Spleen (tissue), 7 donors: ENCODE measurements around the gene KIF16B.

Experiments
- POLR2A ChIP-seq, 3 donors: fragments of 450-650 bp; IDR thresholded peaks; one replicate each; pipeline ENCODE4 v1.5.1; 2017; ENCODE audit warnings: antibody characterized with exemption in 3 of 3, mild to moderate bottlenecking in 1 of 3
- POLR2AphosphoS5 ChIP-seq, 3 donors: sonication (generic); formaldehyde crosslinking; IDR thresholded peaks; one replicate each; pipeline ENCODE4 v1.5.1; 2017; ENCODE audit warnings: antibody characterized with exemption in 3 of 3
- TF ChIP-seq, protein P1 (sequence below), 11 experiments: fragments of 200-600 bp in 7 of 11; fragments of 450-650 bp in 4 of 11; sonication (generic) in 4 of 11; IDR thresholded peaks in 8 of 11; conservative IDR thresholded peaks in 3 of 11; 1 replicate in 7 of 11; 2 replicates in 4 of 11; pipeline versions ENCODE4 v1.4.0 to v1.8.0; 2016 to 2021; ENCODE audit warnings: antibody characterized with exemption in 11 of 11, inconsistent platforms in 4 of 11, mild to moderate bottlenecking in 1 of 11
- donor health status: DM: no; HTN: no; CAD: no; lungs with moderate emphysema.
- donor health status: DM: no; HTN: no; CAD: no.
- donor health status: DM: no; HTN: no; CAD: no.

DNA sequence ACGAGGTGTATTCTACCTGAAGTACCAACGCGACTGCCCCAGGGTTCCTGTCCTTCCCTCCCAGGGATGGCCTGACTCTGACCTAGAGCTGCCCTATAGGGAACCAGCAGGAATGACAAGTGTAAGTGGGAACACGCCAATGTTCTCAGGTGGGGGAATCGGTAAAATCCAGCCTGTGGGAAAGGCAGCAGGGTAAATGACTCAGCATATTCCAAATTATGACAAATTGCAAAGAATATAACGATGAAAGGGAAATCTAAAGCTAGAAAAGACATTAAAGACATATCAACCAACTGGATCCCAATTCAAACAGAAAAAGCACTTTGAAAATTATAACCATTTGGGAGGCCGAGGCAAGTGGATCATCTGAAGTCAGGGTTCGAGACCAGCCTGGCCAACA lies 41.8 kb downstream of the KIF16B start:
- TF ChIP-seq, protein P1, sequence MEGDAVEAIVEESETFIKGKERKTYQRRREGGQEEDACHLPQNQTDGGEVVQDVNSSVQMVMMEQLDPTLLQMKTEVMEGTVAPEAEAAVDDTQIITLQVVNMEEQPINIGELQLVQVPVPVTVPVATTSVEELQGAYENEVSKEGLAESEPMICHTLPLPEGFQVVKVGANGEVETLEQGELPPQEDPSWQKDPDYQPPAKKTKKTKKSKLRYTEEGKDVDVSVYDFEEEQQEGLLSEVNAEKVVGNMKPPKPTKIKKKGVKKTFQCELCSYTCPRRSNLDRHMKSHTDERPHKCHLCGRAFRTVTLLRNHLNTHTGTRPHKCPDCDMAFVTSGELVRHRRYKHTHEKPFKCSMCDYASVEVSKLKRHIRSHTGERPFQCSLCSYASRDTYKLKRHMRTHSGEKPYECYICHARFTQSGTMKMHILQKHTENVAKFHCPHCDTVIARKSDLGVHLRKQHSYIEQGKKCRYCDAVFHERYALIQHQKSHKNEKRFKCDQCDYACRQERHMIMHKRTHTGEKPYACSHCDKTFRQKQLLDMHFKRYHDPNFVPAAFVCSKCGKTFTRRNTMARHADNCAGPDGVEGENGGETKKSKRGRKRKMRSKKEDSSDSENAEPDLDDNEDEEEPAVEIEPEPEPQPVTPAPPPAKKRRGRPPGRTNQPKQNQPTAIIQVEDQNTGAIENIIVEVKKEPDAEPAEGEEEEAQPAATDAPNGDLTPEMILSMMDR (IDR thresholded peaks at IDR 0.05 in 8 of 11, conservative IDR thresholded peaks at IDR 0.05 in 3 of 11): no peak
- TF ChIP-seq POLR2AphosphoS5 (IDR thresholded peaks at IDR 0.05) (no peak), POLR2A (IDR thresholded peaks at IDR 0.05) (no peak)
